Endodermal cell (in vitro differentiated cells): ENCODE results near the gene TRAPPC2. TPM values are rescaled to one million over a fixed set of nuclear protein-coding genes. Genes with fewer than 3 reads are reported as not detected.
"Not testable (repeated sequence)": the region's sequence is repeated elsewhere in the genome, so short reads cannot be mapped to it uniquely, and the experiment has no call there.

Experiments used
- DNase-seq: peaks from one replicate; pipeline ENCODE4 v3.0.0-alpha.2; 2017
- H3K27ac ChIP-seq: 2 replicates; pipeline ENCODE4 v1.5.1; 2013; ENCODE audit warnings: mild to moderate bottlenecking, low read depth, low read length, moderate library complexity
- H3K27me3 ChIP-seq: 2 replicates; pipeline ENCODE4 v1.6.1; 2013; ENCODE audit warnings: mild to moderate bottlenecking, low read length, moderate library complexity; ENCODE audit not compliant: insufficient read depth, control insufficient read depth, poor library complexity, severe bottlenecking
- H3K36me3 ChIP-seq: 2 replicates; pipeline ENCODE4 v1.7.0; 2013; ENCODE audit warnings: mild to moderate bottlenecking, low read length, moderate library complexity; ENCODE audit not compliant: control insufficient read depth, insufficient read depth
- H3K4me1 ChIP-seq: one replicate; pipeline ENCODE4 v1.7.0; 2013; ENCODE audit warnings: low read length; ENCODE audit not compliant: control insufficient read depth, insufficient read depth
- H3K4me3 ChIP-seq: 2 replicates; pipeline ENCODE4 v1.5.1; 2013; ENCODE audit warnings: mild to moderate bottlenecking, low read length, moderate library complexity
- H3K9ac ChIP-seq: 2 replicates; pipeline ENCODE4 v1.6.1; 2013; ENCODE audit warnings: mild to moderate bottlenecking, low read length, moderate library complexity; ENCODE audit not compliant: poor library complexity, severe bottlenecking; ENCODE audit errors: extremely low read depth
- H3K9me3 ChIP-seq: 2 replicates; pipeline ENCODE4 v1.6.1; 2013; ENCODE audit warnings: mild to moderate bottlenecking, low read length, moderate library complexity; ENCODE audit not compliant: control insufficient read depth
- H3K27ac Mint-ChIP-seq: 2 replicates; pipeline ENCODE4 v1.8.0; 2020; ENCODE audit warnings: mixed read lengths
- H3K27me3 Mint-ChIP-seq: 2 replicates; pipeline ENCODE4 v1.8.0; 2021; ENCODE audit warnings: mild to moderate bottlenecking, mixed read lengths; ENCODE audit not compliant: insufficient read depth
- H3K36me3 Mint-ChIP-seq: 2 replicates; pipeline ENCODE4 v1.8.0; 2020; ENCODE audit warnings: low read depth, mixed read lengths
- H3K4me1 Mint-ChIP-seq: 2 replicates; pipeline ENCODE4 v1.8.0; 2020; ENCODE audit warnings: mixed read lengths
- H3K4me3 Mint-ChIP-seq: 2 replicates; pipeline ENCODE4 v1.8.0; 2020; ENCODE audit warnings: mild to moderate bottlenecking, moderate library complexity, mixed read lengths
- H3K9me3 Mint-ChIP-seq: 2 replicates; pipeline ENCODE4 v1.8.0; 2020; ENCODE audit warnings: mild to moderate bottlenecking, mixed read lengths
- WGBS, 2 experiments: methylation state at CpG; one replicate each; pipeline versions ENCODE4 v1.1.5 to v1.1.7; 2013; ENCODE audit warnings: missing lambda C conversion rate in 2 of 2, mixed read lengths in 1 of 2; ENCODE audit not compliant: insufficient coverage in 1 of 2, insufficient read length in 1 of 2; 5-methylcytosine and 5-hydroxymethylcytosine counted together
- total RNA-seq, 2 donors: library from RNA; stranded (reverse); fragmentation: NEBNext Ultra II Directional in 1 of 2; extraction: Animal tissue kit (Norgen Biotek cat#: 25700) in 1 of 2; gene quantifications; 2 replicates in 1 of 2; 3 replicates in 1 of 2; pipeline ENCODE4 v1.2.1, GENCODE V29; 2021
- TF ChIP-seq, protein P1 (sequence below): fragments of 200-600 bp; sonication (generic); conservative IDR thresholded peaks from 2 replicates; pipeline ENCODE4 v1.5.0; 2021; ENCODE audit warnings: antibody characterized with exemption, mild to moderate bottlenecking

TRAPPC2 gene
- total RNA-seq, 2 donors from 2014 or later, result 12.8 to 14.7 TPM

DNA sequence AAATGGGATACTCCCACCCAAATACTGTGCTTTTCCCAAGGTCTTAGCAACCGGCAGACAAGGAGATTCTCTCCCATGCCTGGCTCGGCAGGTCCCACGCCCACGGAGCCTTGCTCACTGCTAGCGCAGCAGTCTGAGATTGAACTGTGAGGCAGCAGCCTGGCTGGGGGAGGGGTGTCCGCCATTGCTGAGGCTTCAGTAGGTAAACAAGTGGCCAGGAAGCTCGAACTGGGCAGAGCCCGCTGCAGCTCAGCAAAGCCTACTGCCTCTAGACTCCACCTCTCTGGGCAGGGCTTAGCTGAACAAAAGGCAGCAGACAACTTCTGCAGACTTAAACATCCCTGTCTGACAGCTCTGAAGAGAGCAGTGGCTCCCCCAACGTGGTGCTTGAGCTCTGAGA is 9.5 kb downstream of the TRAPPC2 start:
- not testable (repeated sequence) for H3K4me3 Mint-ChIP-seq, H3K27ac ChIP-seq, H3K4me1 ChIP-seq, H3K36me3 ChIP-seq, H3K27me3 ChIP-seq, H3K4me3 ChIP-seq, H3K4me1 Mint-ChIP-seq, H3K9ac ChIP-seq, H3K9me3 ChIP-seq, H3K27me3 Mint-ChIP-seq
- peaks cover 28% of the 10 kb centered on the region for H3K36me3 Mint-ChIP-seq
- peak; percentile 57 for DNase-seq
- 60 to 84% methylated on average over 1 to 8 of the region's 9 CpGs for WGBS, 2 experiments
- peaks cover 77% of the 10 kb centered on the region for H3K9me3 Mint-ChIP-seq
- H3K27ac Mint-ChIP-seq, result peak overlapping the region; percentile 26

DNA sequence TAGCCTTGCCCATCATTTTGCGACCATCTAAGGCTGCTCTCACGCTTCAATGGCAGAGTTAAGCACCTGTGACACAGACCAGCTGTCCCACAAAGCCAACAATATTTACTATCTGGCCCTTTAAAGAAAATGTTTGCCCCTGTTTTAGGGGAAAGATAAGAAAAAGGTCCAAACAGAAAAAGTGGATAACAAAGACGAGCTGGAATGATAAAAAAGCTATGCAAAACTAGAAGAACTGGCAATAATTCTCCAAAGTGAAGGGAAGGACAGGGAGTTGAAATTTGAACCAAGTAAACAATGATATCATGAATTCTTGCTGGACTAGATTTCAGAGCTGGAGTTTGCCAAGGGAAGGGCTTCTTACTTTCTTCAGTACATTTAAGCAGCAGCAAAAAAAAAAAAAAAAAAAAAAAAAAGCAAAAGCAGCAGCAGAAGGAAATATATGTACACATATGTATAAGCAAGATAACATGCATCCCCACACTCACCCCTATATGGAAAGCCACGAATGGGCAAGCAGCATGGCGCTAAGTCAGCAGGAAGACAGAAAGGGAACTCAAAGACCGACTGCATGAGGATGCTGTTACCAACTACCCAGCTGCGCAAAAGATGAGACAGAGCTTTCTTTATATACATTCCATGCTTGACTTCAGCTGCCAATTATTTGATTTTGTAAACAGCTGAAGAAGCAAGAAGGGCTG is 12.5 kb downstream of the TRAPPC2 start:
- H3K27ac Mint-ChIP-seq, result no peak overlapping the region
- Histone ChIP-seq H3K4me3 (no peak overlapping the region), H3K9me3 (no peaks in the 10 kb centered on the region), H3K27me3 (no peaks in the 10 kb centered on the region), H3K4me1 (no peaks in the 10 kb centered on the region), H3K9ac (no peak overlapping the region), H3K36me3 (peaks cover 14% of the 10 kb centered on the region), H3K27ac (no peak overlapping the region)
- DNase-seq, result no peak
- no peak overlapping the region for H3K4me3 Mint-ChIP-seq
- H3K27me3 Mint-ChIP-seq, result no peaks in the 10 kb centered on the region
- peaks cover 66% of the 10 kb centered on the region for H3K9me3 Mint-ChIP-seq
- no peaks in the 10 kb centered on the region for H3K4me1 Mint-ChIP-seq
- 88 to 89% methylated on average over 1 to 7 of the region's 7 CpGs for WGBS, 2 experiments
- H3K36me3 Mint-ChIP-seq, result peaks cover 29% of the 10 kb centered on the region
- TF ChIP-seq, protein P1, sequence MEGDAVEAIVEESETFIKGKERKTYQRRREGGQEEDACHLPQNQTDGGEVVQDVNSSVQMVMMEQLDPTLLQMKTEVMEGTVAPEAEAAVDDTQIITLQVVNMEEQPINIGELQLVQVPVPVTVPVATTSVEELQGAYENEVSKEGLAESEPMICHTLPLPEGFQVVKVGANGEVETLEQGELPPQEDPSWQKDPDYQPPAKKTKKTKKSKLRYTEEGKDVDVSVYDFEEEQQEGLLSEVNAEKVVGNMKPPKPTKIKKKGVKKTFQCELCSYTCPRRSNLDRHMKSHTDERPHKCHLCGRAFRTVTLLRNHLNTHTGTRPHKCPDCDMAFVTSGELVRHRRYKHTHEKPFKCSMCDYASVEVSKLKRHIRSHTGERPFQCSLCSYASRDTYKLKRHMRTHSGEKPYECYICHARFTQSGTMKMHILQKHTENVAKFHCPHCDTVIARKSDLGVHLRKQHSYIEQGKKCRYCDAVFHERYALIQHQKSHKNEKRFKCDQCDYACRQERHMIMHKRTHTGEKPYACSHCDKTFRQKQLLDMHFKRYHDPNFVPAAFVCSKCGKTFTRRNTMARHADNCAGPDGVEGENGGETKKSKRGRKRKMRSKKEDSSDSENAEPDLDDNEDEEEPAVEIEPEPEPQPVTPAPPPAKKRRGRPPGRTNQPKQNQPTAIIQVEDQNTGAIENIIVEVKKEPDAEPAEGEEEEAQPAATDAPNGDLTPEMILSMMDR, result no peak

DNA sequence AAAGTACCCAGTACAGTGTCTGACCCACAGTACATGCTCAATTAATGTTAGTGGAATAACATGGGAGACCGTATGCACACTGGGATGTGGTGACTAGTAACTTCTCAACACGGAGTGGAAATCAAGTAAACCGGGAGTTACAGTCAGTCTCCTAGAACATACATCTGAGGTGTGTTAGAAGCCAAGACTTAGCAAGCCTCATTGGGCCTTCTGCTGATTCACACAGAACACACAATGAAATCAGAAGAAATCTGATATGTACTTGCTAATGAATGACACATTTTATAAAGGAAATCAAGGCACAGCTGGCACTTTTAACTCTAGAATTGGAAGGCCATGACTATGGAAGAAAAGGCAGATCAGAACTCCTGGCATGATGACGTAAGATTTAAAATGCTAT is 13.0 kb downstream of the TRAPPC2 start:
- H3K4me3 ChIP-seq, result no peak overlapping the region
- Mint-ChIP-seq H3K36me3 (peaks cover 31% of the 10 kb centered on the region), H3K27ac (no peak overlapping the region), H3K4me1 (no peaks in the 10 kb centered on the region), H3K4me3 (no peak overlapping the region), H3K9me3 (peaks cover 63% of the 10 kb centered on the region), H3K27me3 (no peaks in the 10 kb centered on the region)
- peaks cover 17% of the 10 kb centered on the region for H3K36me3 ChIP-seq
- H3K27me3 ChIP-seq, result no peaks in the 10 kb centered on the region
- no peak overlapping the region for H3K27ac ChIP-seq
- DNase-seq, result no peak
- WGBS, 2 experiments, result 80 to 91% methylated on average over 1 to 4 of the region's 4 CpGs
- H3K9me3 ChIP-seq, result no peaks in the 10 kb centered on the region
- H3K9ac ChIP-seq, result no peak overlapping the region
- H3K4me1 ChIP-seq, result no peaks in the 10 kb centered on the region
- TF ChIP-seq, protein P1, result no peak
